Omental fat pad (tissue), 4 donors: Measurements from ENCODE around the gene RHD. TPM values are rescaled to one million over a fixed set of nuclear protein-coding genes. Genes with fewer than 3 reads are reported as not detected.

ENCODE experiments used
- ATAC-seq: fragments of 150-250 bp; one replicate; pipeline ENCODE4 v1.9.1; 2016; ENCODE audit warnings: mild to moderate bottlenecking, moderate library complexity; ENCODE audit not compliant: low FRiP score
- DNase-seq: peaks from one replicate; pipeline ENCODE4 v3.0.0-alpha.2; 2019; ENCODE audit warnings: low spot score
- CTCF ChIP-seq, 3 donors: fragments of 450-650 bp; IDR thresholded peaks; one replicate each; pipeline ENCODE4 v1.5.1; 2016 to 2017; ENCODE audit warnings: antibody characterized with exemption in 3 of 3, mild to moderate bottlenecking in 3 of 3, moderate library complexity in 2 of 3
- total RNA-seq, 4 donors: library from RNA; depleted of rRNA; stranded (reverse); fragments of >200 nt; gene quantifications; one replicate each; pipeline ENCODE4 v1.1.0, GENCODE V29; 2016

RHD gene
- total RNA-seq, 4 donors from 2014 or later, result not detected

- no peak for TF ChIP-seq CTCF (IDR thresholded peaks at IDR 0.05)
- DNase-seq (peak; percentile 68), ATAC-seq (peak; percentile 96)
Observed at GRCh38 chr1:25239681-25240541, 32.4 kb upstream of the RHD start.

DNA sequence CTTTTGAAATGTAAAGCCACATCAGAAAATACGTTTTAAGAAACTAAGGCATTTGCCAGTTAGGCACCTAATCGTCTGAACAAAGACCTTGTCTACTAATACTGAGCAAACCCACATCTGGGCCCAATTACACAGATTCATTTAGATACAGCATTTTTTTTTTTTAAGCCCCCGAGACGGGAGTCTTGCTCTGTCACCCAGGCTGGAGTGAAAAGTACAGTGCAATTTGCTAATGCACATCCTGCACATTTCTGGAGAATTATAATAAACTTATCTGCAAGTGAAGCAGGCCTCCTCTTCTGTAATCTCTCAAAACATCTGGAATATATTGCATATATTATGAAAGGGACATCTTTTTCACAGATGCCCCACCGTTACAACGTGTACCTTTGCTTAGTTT lies 28.4 kb upstream of the RHD start:
- ATAC-seq (no peak), DNase-seq (no peak)
- no peak for TF ChIP-seq CTCF (IDR thresholded peaks at IDR 0.05)

DNA sequence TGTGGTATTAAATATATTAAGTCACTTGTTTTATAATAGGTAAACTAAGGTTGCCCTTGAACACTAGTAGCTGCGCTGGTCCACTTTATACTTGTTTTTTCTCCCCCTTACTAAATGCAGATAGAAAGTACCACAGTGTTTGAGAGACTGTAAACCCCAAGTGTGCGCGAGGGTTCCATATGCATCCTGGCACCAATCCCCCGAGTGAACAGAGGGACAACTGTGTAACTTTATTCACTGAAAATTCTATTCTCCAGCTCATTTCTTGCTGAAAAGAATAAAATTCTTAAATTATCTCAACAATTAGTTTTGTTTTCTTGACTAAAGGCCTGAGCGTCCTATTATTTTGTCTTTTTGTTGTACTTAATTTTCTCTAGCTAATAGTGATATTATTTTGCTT lies 26.9 kb upstream of the RHD start:
- ATAC-seq (no peak), DNase-seq (no peak)
- no peak for TF ChIP-seq CTCF (IDR thresholded peaks at IDR 0.05)

DNA sequence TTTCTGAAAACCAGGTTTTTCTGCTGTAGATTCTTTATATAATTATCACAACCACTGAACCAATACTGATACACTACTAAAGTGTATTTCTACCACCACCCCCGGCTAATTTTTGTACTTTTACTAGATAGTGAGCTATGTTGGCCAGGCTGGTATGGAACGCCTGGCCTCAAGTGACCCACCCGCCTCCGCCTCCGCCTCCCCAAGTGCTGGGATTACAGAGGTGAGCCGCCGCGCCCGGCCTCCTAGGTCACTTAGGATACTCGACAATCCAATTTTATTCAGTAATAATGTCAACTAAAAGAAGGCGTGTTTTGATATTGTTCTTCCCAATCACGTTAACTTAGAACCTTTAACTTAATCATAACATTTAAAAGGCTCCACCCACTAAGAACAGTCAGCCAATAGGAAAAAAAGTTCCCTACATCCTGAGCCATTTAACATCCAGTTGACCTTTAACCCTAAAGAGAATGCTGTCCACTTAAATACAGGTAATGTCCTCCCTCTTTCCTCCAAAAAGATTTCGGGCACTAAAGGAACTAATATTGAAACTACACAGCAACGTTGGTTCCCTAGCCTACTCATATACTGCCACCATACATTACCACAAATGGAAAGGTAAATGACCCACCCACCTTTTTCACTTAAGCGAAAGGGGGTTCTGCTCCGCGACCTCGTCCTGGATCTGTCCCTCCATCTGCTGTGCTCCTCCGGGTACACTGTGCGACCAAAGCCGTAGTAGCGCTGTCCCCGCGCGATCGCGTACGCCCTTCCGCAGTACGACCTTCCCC lies 26.3 kb upstream of the RHD start:
- ATAC-seq (no peak), DNase-seq (no peak)
- no peak for TF ChIP-seq CTCF (IDR thresholded peaks at IDR 0.05)

- no peak for TF ChIP-seq CTCF (IDR thresholded peaks at IDR 0.05)
- DNase-seq, result no peak
Observed at GRCh38 chr1:25246600-25247023, 25.7 kb upstream of the RHD start.

GRCh38 chr1:25247024-25247828 lies 25.1 kb upstream of the RHD start, which contains the start of gene RSRP1:
Gene RSRP1 (minus strand): TSS chr1:25247454. CDS start chr1:25246963, 491 bp downstream.
- no peak for TF ChIP-seq CTCF (IDR thresholded peaks at IDR 0.05)
- ATAC-seq (peak; percentile 99), DNase-seq (peak; percentile 95)

More at GRCh38 chr1:25246600-25247023, 25.7 kb upstream of the RHD start:
- no peak for ATAC-seq
